B cell (primary cell): ENCODE data around the gene HECTD2. TPM values are rescaled to one million over a fixed set of nuclear protein-coding genes. Genes with fewer than 3 reads are reported as not detected.

Experiments used
- ATAC-seq: fragments of 200-7000 bp; cut with Tn5 transposase; one replicate; pipeline ENCODE4 v1.10.0; 2021; ENCODE audit warnings: low read depth, mild to moderate bottlenecking, moderate number of reproducible peaks, moderate library complexity
- CTCF ChIA-PET: fragments of 350-600 bp; sonication (Branson Sonifier 250); formaldehyde crosslinking; loops from one replicate; lab custom pipeline; 2021; ENCODE audit warnings: antibody characterized with exemption, inconsistent platforms; lab: Charles Lee
- POLR2A ChIA-PET: fragments of 350-600 bp; sonication (Branson Sonifier 250); formaldehyde crosslinking; loops from one replicate; lab custom pipeline; 2021; ENCODE audit warnings: antibody characterized with exemption; lab: Charles Lee
- DNase-seq: peaks from one replicate; pipeline ENCODE4 v3.0.0; 2013
- H2AFZ ChIP-seq: 2 replicates; pipeline ENCODE4 v1.6.1; 2012; ENCODE audit warnings: mild to moderate bottlenecking, low read depth, low read length; ENCODE audit not compliant: insufficient read depth, poor library complexity, severe bottlenecking
- H3K27ac ChIP-seq, 2 donors: 1 replicate in 1 of 2; 2 replicates in 1 of 2; pipeline ENCODE4 v1.5.1; 2012 to 2013; ENCODE audit warnings: low read length in 2 of 2, mild to moderate bottlenecking in 2 of 2, moderate library complexity in 1 of 2
- H3K27me3 ChIP-seq, 4 experiments: fragments of 200-600 bp in 1 of 4; sonication (generic) in 1 of 4; replicated peaks in 1 of 4; 1 replicate in 2 of 4; 2 replicates in 2 of 4; pipeline versions ENCODE4 v1.6.1 to v1.7.0; 2013 to 2016; ENCODE audit warnings: low read length in 3 of 4, mild to moderate bottlenecking in 2 of 4, mixed read lengths in 1 of 4, moderate library complexity in 1 of 4; ENCODE audit not compliant: insufficient read depth in 4 of 4, control insufficient read depth in 3 of 4; ENCODE audit errors: control extremely low read depth in 1 of 4
- H3K36me3 ChIP-seq, 2 experiments: replicated peaks in 1 of 2; 1 replicate in 1 of 2; 2 replicates in 1 of 2; pipeline versions ENCODE4 v1.6.1 to v1.7.1; 2013; ENCODE audit warnings: low read length in 1 of 2; ENCODE audit not compliant: insufficient read depth in 2 of 2, control insufficient read depth in 1 of 2; ENCODE audit errors: control extremely low read depth in 1 of 2, extremely low read depth in 1 of 2
- H3K4me1 ChIP-seq, 2 donors: fragments of 200-600 bp in 1 of 2; sonication (generic) in 1 of 2; 1 replicate in 1 of 2; 2 replicates in 1 of 2; pipeline versions ENCODE4 v1.5.1 to v1.6.1; 2013 to 2017; ENCODE audit warnings: low read length in 2 of 2; ENCODE audit not compliant: control insufficient read depth in 2 of 2, insufficient read depth in 2 of 2
- H3K4me2 ChIP-seq: replicated peaks from 2 replicates; pipeline ENCODE3; 2012; ENCODE audit warnings: mild to moderate bottlenecking, low read depth, low read length; ENCODE audit not compliant: poor library complexity, severe bottlenecking
- H3K4me3 ChIP-seq, 5 experiments: fragments of 200-600 bp in 1 of 5; sonication (generic) in 1 of 5; 1 replicate in 3 of 5; 2 replicates in 2 of 5; pipeline versions ENCODE4 v1.5.1 to v1.7.0; 2011 to 2016; ENCODE audit warnings: low read length in 4 of 5, mild to moderate bottlenecking in 4 of 5, low read depth in 2 of 5, control low read depth in 1 of 5, moderate library complexity in 1 of 5; ENCODE audit not compliant: insufficient read depth in 1 of 5; ENCODE audit errors: control extremely low read depth in 1 of 5, extremely low read depth in 1 of 5
- H3K79me2 ChIP-seq: fragments of 200-600 bp; sonication (generic); one replicate; pipeline ENCODE4 v1.6.0; 2016; ENCODE audit warnings: low read length; ENCODE audit not compliant: control insufficient read depth, insufficient read depth
- H3K9ac ChIP-seq: fragments of 200-600 bp; sonication (generic); 2 replicates; pipeline ENCODE4 v1.6.1; 2017; ENCODE audit warnings: mild to moderate bottlenecking, low read length, moderate library complexity
- H3K9me3 ChIP-seq, 3 donors: one replicate each; pipeline versions ENCODE4 v1.6.1 to v1.7.1; 2013; ENCODE audit warnings: low read length in 2 of 3; ENCODE audit not compliant: control insufficient read depth in 2 of 3, insufficient read depth in 1 of 3; ENCODE audit errors: control extremely low read depth in 1 of 3
- H4K20me1 ChIP-seq: 2 replicates; pipeline ENCODE4 v1.6.0; 2012; ENCODE audit warnings: mild to moderate bottlenecking, low read length; ENCODE audit not compliant: insufficient read depth, control insufficient read depth, poor library complexity, severe bottlenecking
- H3K27ac Mint-ChIP-seq: one replicate; pipeline ENCODE4 v1.8.0; 2021; ENCODE audit warnings: mixed read lengths
- H3K27me3 Mint-ChIP-seq: one replicate; pipeline ENCODE4 v1.8.0; 2021; ENCODE audit warnings: mixed read lengths
- H3K4me1 Mint-ChIP-seq: one replicate; pipeline ENCODE4 v1.8.0; 2021; ENCODE audit warnings: mixed read lengths
- H3K4me3 Mint-ChIP-seq: one replicate; pipeline ENCODE4 v1.8.0; 2021; ENCODE audit warnings: mixed read lengths
- H3K9me3 Mint-ChIP-seq: one replicate; pipeline ENCODE4 v1.8.0; 2022; ENCODE audit warnings: mixed read lengths; ENCODE audit not compliant: insufficient read depth
- EZH2 ChIP-seq: IDR thresholded peaks from 2 replicates; pipeline ENCODE4 v1.6.1; 2012; ENCODE audit warnings: borderline replicate concordance, low read depth, mild to moderate bottlenecking, moderate library complexity, low read length; ENCODE audit not compliant: insufficient read depth, poor library complexity, severe bottlenecking
- whole genome bisulfite sequencing: methylation state at CpG from one replicate; pipeline ENCODE4 v1.1.5; 2013; ENCODE audit warnings: missing lambda C conversion rate; ENCODE audit not compliant: insufficient coverage; 5-methylcytosine and 5-hydroxymethylcytosine counted together
- intact Hi-C: fragments of 100-400 bp; cut with micrococcal nuclease; formaldehyde crosslinking; loops from one replicate; pipeline ENCODE4 v1.10.0; 2022
- polyA plus RNA-seq: library from polyadenylated mRNA; depleted of rRNA; stranded (reverse); fragments of >200 nt; gene quantifications from 2 replicates; pipeline ENCODE4 v1.2.3, GENCODE V29; 2012
- total RNA-seq, 2 donors: library from RNA; stranded (reverse); fragments of 120-200 nt in 1 of 2; gene quantifications; 1 replicate in 1 of 2; 2 replicates in 1 of 2; pipeline versions ENCODE4 v1.2.3 to v1.2.4, GENCODE V29; 2013 to 2022
- TF ChIP-seq, protein P1 (sequence below): fragments of 200-600 bp; IDR thresholded peaks from one replicate; pipeline ENCODE4 v1.8.0; 2022; ENCODE audit warnings: antibody characterized with exemption, mild to moderate bottlenecking

Gene HECTD2
- total and polyA plus RNA-seq, 2 donors (not counting 1 experiment from before 2014, with no cell fraction given), result 2.9 to 7.9 TPM

DNA sequence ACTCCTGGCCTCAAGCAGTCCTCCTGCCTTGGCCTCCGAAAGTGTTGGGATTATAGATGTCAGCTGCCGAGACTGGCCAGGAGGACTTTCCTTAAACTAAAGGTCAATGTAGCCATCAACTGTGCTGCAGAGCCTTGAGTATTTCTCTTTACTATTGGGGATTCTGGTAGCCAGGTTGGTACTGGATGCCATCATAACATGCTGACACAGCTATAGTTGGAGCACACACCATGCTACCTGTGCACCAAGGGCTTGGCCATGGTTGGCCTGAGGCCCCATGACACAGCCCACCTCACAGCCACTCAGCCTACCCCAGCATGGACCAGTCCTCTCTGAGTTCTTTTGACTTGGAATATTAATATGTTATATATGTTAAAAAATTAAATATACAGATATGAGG is 54.4 kb downstream of the HECTD2 start:
- ChIA-PET CTCF (no interaction called here), POLR2A (interaction anchor here (0.6 kb wide), 1 partner anchor 200 kb away, joined by 5 read pairs; no protein-coding TSS in a partner anchor)
- Histone ChIP-seq H3K79me2 (no peaks in the 10 kb centered on the region), H3K4me3 (no peak overlapping the region), H3K9ac (no peak overlapping the region), H4K20me1 (no peaks in the 10 kb centered on the region), H3K4me2 (no peak overlapping the region), H3K27me3 (no peaks in the 10 kb centered on the region), H3K36me3 (no peaks in the 10 kb centered on the region), H3K4me1 (no peaks in the 10 kb centered on the region), H3K9me3 (peaks cover 0 to 10% (median 0%) of the 10 kb centered on the region in 3 donors), H3K27ac (no peak overlapping the region), H2AFZ (no peak overlapping the region)
- Mint-ChIP-seq H3K9me3 (peaks cover 5% of the 10 kb centered on the region), H3K4me1 (no peaks in the 10 kb centered on the region), H3K27me3 (no peaks in the 10 kb centered on the region), H3K4me3 (no peak overlapping the region), H3K27ac (no peak overlapping the region)
- DNase-seq (no peak), ATAC-seq (no peak)
- 100% methylated on average over 2 of the region's 2 CpGs for WGBS
- TF ChIP-seq, protein P1, sequence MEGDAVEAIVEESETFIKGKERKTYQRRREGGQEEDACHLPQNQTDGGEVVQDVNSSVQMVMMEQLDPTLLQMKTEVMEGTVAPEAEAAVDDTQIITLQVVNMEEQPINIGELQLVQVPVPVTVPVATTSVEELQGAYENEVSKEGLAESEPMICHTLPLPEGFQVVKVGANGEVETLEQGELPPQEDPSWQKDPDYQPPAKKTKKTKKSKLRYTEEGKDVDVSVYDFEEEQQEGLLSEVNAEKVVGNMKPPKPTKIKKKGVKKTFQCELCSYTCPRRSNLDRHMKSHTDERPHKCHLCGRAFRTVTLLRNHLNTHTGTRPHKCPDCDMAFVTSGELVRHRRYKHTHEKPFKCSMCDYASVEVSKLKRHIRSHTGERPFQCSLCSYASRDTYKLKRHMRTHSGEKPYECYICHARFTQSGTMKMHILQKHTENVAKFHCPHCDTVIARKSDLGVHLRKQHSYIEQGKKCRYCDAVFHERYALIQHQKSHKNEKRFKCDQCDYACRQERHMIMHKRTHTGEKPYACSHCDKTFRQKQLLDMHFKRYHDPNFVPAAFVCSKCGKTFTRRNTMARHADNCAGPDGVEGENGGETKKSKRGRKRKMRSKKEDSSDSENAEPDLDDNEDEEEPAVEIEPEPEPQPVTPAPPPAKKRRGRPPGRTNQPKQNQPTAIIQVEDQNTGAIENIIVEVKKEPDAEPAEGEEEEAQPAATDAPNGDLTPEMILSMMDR, result no peak
- TF ChIP-seq EZH2, result no peak
- intact Hi-C loops, result no loop called here

GRCh38 chr10:91465261-91465660 is 55.1 kb downstream of the HECTD2 start:
- intact Hi-C loops, result no loop called here
- no peak overlapping the region for H3K4me3 Mint-ChIP-seq
- Histone ChIP-seq H3K9ac (no peak overlapping the region), H3K27me3 (no peaks in the 10 kb centered on the region), H3K79me2 (no peaks in the 10 kb centered on the region), H3K4me3 (no peak overlapping the region), H4K20me1 (no peaks in the 10 kb centered on the region), H2AFZ (no peak overlapping the region), H3K9me3 (peaks cover 0 to 10% (median 0%) of the 10 kb centered on the region in 3 donors), H3K4me2 (no peak overlapping the region), H3K4me1 (no peaks in the 10 kb centered on the region), H3K27ac (no peak overlapping the region), H3K36me3 (no peaks in the 10 kb centered on the region)
- no peaks in the 10 kb centered on the region for H3K27me3 Mint-ChIP-seq
- H3K27ac Mint-ChIP-seq, result no peak overlapping the region
- ChIA-PET POLR2A (no interaction called here), CTCF (no interaction called here)
- DNase-seq, result no peak
- TF ChIP-seq, protein P1, result no peak
- TF ChIP-seq EZH2, result no peak
- no CpG with 5 or more reads among the region's 1 CpG for WGBS
- no peak for ATAC-seq
- H3K4me1 Mint-ChIP-seq, result no peaks in the 10 kb centered on the region
- peaks cover 7% of the 10 kb centered on the region for H3K9me3 Mint-ChIP-seq
